NCI-H128 (cell line): ENCODE measurements around the gene EHMT2.
"Not testable (repeated sequence)": the region's sequence is repeated elsewhere in the genome, so short reads cannot be mapped to it uniquely, and the experiment has no call there.

Source experiments
- DNase-seq: peaks from one replicate; lab custom pipeline; 2025; ENCODE audit not compliant: unreplicated experiment; lab: John Stamatoyannopoulos, UW

The EHMT2 gene

GRCh38 chr6:31897612-31898382 lies at the start of gene EHMT2:
Gene EHMT2, minus strand, starts transcription at chr6:31897698. Its CDS starts 21 bp downstream, at chr6:31897677.
- peak; percentile 51 for DNase-seq

GRCh38 chr6:31947070-31947675 lies 49.7 kb upstream of the EHMT2 start:
- no peak for DNase-seq

GRCh38 chr6:31946370-31946885 lies 48.9 kb upstream of the EHMT2 start:
- no peak for DNase-seq

GRCh38 chr6:31945507-31946369 lies 48.2 kb upstream of the EHMT2 start, which contains the start of gene CFB:
Gene CFB, plus strand, starts transcription at chr6:31946095. Its CDS starts 127 bp downstream, at chr6:31946222.
- DNase-seq, result no peak

- DNase-seq, result no peak
Observed at GRCh38 chr6:31945154-31945506, 47.6 kb upstream of the EHMT2 start.

GRCh38 chr6:31943742-31944141 lies 46.2 kb upstream of the EHMT2 start:
- no peak for DNase-seq

GRCh38 chr6:31940256-31940664 lies 42.8 kb upstream of the EHMT2 start:
- no peak for DNase-seq

- no peak for DNase-seq
Observed at GRCh38 chr6:31935823-31936222, 38.3 kb upstream of the EHMT2 start.

- no peak for DNase-seq
Observed at GRCh38 chr6:31935021-31935420, 37.5 kb upstream of the EHMT2 start.

- DNase-seq, result no peak
Observed at GRCh38 chr6:31933537-31933936, 36.0 kb upstream of the EHMT2 start.

GRCh38 chr6:31932137-31932536 lies 34.6 kb upstream of the EHMT2 start:
- DNase-seq, result not testable (repeated sequence)

GRCh38 chr6:31930962-31931361 lies 33.5 kb upstream of the EHMT2 start:
- no peak for DNase-seq

GRCh38 chr6:31928672-31928939 lies 31.1 kb upstream of the EHMT2 start:
- no peak for DNase-seq

- no peak for DNase-seq
Observed at GRCh38 chr6:31927863-31928671, 30.6 kb upstream of the EHMT2 start.

GRCh38 chr6:31927242-31927862 lies 29.9 kb upstream of the EHMT2 start, which contains the start of gene C2:
Gene C2, plus strand, starts transcription at chr6:31927717. Its CDS starts 36 bp downstream, at chr6:31927753.
- no peak for DNase-seq

GRCh38 chr6:31922942-31923341 lies 25.4 kb upstream of the EHMT2 start:
- DNase-seq, result no peak

GRCh38 chr6:31920811-31921210 lies 23.3 kb upstream of the EHMT2 start:
- no peak for DNase-seq

GRCh38 chr6:31919624-31920303 lies 22.3 kb upstream of the EHMT2 start:
- DNase-seq, result no peak

GRCh38 chr6:31918069-31918720 lies 20.7 kb upstream of the EHMT2 start:
- DNase-seq, result no peak
